Umbilical cord (tissue), 2 donors: ENCODE results near the gene ATF4. TPM values are rescaled to one million over a fixed set of nuclear protein-coding genes. Genes with fewer than 3 reads are reported as not detected.
"Not testable (repeated sequence)": the region's sequence is repeated elsewhere in the genome, so short reads cannot be mapped to it uniquely, and the experiment has no call there.

Experiments
- DNase-seq: peaks from one replicate; pipeline ENCODE4 v3.0.0-alpha.2; 2015; ENCODE audit warnings: low spot score
- total RNA-seq: library from RNA; depleted of rRNA; stranded (reverse); fragments of >200 nt; gene quantifications from one replicate; pipeline ENCODE4 v1.2.3, GENCODE V29; 2014; ENCODE audit warnings: low replicate concordance; ENCODE audit not compliant: insufficient read depth

ATF4 gene
- total RNA-seq, 1 donor from 2014 or later = 231 TPM

GRCh38 chr22:39510529-39511149 is 9.7 kb upstream of the ATF4 start:
- no peak for DNase-seq

GRCh38 chr22:39511226-39511625 is 9.1 kb upstream of the ATF4 start:
- no peak for DNase-seq

- DNase-seq = no peak
These were observed 8.3 kb upstream of the ATF4 start for GRCh38 chr22:39512026-39512425.

GRCh38 chr22:39513791-39514190 is 6.6 kb upstream of the ATF4 start:
- DNase-seq = no peak

GRCh38 chr22:39514373-39514973 is 5.9 kb upstream of the ATF4 start:
- no peak for DNase-seq

GRCh38 chr22:39515266-39516050 is 4.9 kb upstream of the ATF4 start:
- no peak for DNase-seq

GRCh38 chr22:39517470-39517869 is 2.9 kb upstream of the ATF4 start:
- DNase-seq = no peak

GRCh38 chr22:39518144-39518786 is 2.1 kb upstream of the ATF4 start:
- DNase-seq = no peak

- DNase-seq = peak; percentile 79
These were observed 1.2 kb upstream of the ATF4 start for GRCh38 chr22:39518996-39519680.

GRCh38 chr22:39519681-39520225 is 609 bp upstream of the ATF4 start:
- peak; percentile 99 for DNase-seq

- not testable (repeated sequence) for DNase-seq
These were observed 934 bp downstream of the ATF4 start for GRCh38 chr22:39521106-39521885.

- not testable (repeated sequence) for DNase-seq
These were observed 1.7 kb downstream of the ATF4 start for GRCh38 chr22:39522091-39522490.

GRCh38 chr22:39522567-39523300 is 2.4 kb downstream of the ATF4 start:
- DNase-seq = no peak

GRCh38 chr22:39524089-39524752 is 3.9 kb downstream of the ATF4 start:
- no peak for DNase-seq

- no peak for DNase-seq
These were observed 4.6 kb downstream of the ATF4 start for GRCh38 chr22:39524753-39525657.

GRCh38 chr22:39525658-39525975 is 5.3 kb downstream of the ATF4 start:
- DNase-seq = no peak

- no peak for DNase-seq
These were observed 6.4 kb downstream of the ATF4 start for GRCh38 chr22:39526736-39527171.

GRCh38 chr22:39527481-39527961 is 7.2 kb downstream of the ATF4 start:
- DNase-seq = no peak
